Measurements from ENCODE around the gene SNED1. TPM values are rescaled to one million over a fixed set of nuclear protein-coding genes. Genes with fewer than 3 reads are reported as not detected.
A peak's percentile ranks its signal among the peaks of the same experiment; 100 is the strongest.

SNED1 gene
- polyA plus RNA-seq, 1 donor (not counting 4 experiments of a cell fraction or from before 2014, with no cell fraction given): 0.12 TPM

DNA sequence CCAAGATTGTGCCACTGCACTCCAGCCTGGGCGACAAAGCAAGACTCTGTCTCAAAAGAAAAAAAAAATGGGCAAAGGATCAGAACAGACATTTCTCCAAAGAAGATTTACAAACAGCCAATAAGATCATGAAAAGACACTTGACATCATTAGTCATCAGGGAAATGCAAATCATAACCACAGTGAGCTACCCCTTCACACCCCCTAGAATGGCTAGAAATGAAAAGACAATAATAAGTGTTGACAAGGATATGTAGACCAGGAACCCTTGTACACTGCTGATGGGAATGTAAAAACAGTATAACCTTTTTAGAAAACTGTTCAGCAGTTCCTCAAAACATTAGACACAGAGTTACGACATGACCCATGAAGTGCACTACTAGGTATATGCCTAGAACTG lies 122.0 kb downstream of the SNED1 start:
- dilution Hi-C loops (cut with MboI; ENCODE audit: extremely low pct_ligation_motif_present, low sequenced_read_pairs): no loop called here
- H2AFZ ChIP-seq (ENCODE audit: control insufficient read depth, low read length): no peak overlapping the region

DNA sequence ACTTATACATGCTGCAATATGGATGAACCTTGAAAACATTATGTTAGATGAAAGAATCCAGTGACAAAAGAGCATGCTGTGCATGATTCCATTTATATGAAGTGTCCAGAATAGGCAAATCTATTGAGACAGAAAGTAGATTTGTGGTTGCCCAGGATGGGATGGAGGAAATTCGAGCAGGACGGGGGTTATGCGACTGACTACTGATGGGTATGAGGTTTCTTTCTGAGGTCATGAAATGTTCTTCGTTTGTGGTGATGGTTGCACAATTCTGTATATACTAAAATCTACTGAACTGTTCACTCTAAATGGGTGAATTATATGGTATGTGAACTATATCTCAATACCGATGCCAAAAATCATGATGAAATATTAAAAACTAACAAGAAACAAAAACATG lies 122.6 kb downstream of the SNED1 start:
- Histone ChIP-seq H3K27me3 (ENCODE audit: control insufficient read depth, extremely low read depth, insufficient read depth, low read length) (no peaks in the 10 kb centered on the region), H3K9me1 (ENCODE audit: control insufficient read depth, extremely low read depth, insufficient read depth, low read length) (no peaks in the 10 kb centered on the region), H4K20me1 (ENCODE audit: control insufficient read depth, extremely low read depth, insufficient read depth, low read length) (no peaks in the 10 kb centered on the region), H3K4me1 (ENCODE audit: control insufficient read depth, extremely low read depth, insufficient read depth, low read length) (peaks cover 8% of the 10 kb centered on the region), H3K9ac (ENCODE audit: control insufficient read depth, extremely low read depth, insufficient read depth, low read length) (no peak overlapping the region), H3K36me3 (ENCODE audit: control insufficient read depth in 2 of 2, extremely low read depth in 1 of 2, insufficient read depth in 2 of 2, low read length in 2 of 2) (peaks cover 0 to 4% of the 10 kb centered on the region in 2 experiments), H3K27ac (ENCODE audit: control insufficient read depth, insufficient read depth, low read length) (no peak overlapping the region), H3K9me3 (ENCODE audit: control insufficient read depth, low read depth, low read length) (no peaks in the 10 kb centered on the region), H3K79me2 (ENCODE audit: control insufficient read depth, insufficient read depth, low read length) (no peaks in the 10 kb centered on the region), H2AFZ (ENCODE audit: control insufficient read depth, low read length) (no peak overlapping the region), H3K4me2 (ENCODE audit: control insufficient read depth, extremely low read depth, insufficient read depth, low read depth, low read length) (no peak overlapping the region), H3K4me3 (ENCODE audit: control insufficient read depth in 2 of 3, extremely low read depth in 1 of 3, insufficient read depth in 2 of 3, low read depth in 1 of 3, low read length in 3 of 3) (no peak overlapping the region)
- no peak for TF ChIP-seq EZH2 (IDR thresholded peaks at IDR 0.05; ENCODE audit: low read length)
- TF ChIP-seq, protein P1, sequence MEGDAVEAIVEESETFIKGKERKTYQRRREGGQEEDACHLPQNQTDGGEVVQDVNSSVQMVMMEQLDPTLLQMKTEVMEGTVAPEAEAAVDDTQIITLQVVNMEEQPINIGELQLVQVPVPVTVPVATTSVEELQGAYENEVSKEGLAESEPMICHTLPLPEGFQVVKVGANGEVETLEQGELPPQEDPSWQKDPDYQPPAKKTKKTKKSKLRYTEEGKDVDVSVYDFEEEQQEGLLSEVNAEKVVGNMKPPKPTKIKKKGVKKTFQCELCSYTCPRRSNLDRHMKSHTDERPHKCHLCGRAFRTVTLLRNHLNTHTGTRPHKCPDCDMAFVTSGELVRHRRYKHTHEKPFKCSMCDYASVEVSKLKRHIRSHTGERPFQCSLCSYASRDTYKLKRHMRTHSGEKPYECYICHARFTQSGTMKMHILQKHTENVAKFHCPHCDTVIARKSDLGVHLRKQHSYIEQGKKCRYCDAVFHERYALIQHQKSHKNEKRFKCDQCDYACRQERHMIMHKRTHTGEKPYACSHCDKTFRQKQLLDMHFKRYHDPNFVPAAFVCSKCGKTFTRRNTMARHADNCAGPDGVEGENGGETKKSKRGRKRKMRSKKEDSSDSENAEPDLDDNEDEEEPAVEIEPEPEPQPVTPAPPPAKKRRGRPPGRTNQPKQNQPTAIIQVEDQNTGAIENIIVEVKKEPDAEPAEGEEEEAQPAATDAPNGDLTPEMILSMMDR (optimal IDR thresholded peaks at IDR 0.05 in 1 of 3, IDR thresholded peaks at IDR 0.05 in 1 of 3, conservative IDR thresholded peaks at IDR 0.05 in 1 of 3; ENCODE audit: extremely low read depth in 1 of 3, insufficient read depth in 2 of 3, low read length in 3 of 3): no peak
- DNase-seq (ENCODE audit: low read depth, low spot score) (no peak), FAIRE-seq (peak; percentile 29)
- dilution Hi-C loops (cut with MboI; ENCODE audit: extremely low pct_ligation_motif_present, low sequenced_read_pairs): no loop called here

More for the DNA sequence above, 122.0 kb downstream of the SNED1 start:
- Histone ChIP-seq H3K9me1 (ENCODE audit: control insufficient read depth, extremely low read depth, insufficient read depth, low read length) (no peaks in the 10 kb centered on the region), H3K27ac (ENCODE audit: control insufficient read depth, insufficient read depth, low read length) (no peak overlapping the region), H4K20me1 (ENCODE audit: control insufficient read depth, extremely low read depth, insufficient read depth, low read length) (no peaks in the 10 kb centered on the region), H3K4me1 (ENCODE audit: control insufficient read depth, extremely low read depth, insufficient read depth, low read length) (peaks cover 8% of the 10 kb centered on the region), H3K4me3 (ENCODE audit: control insufficient read depth in 2 of 3, extremely low read depth in 1 of 3, insufficient read depth in 2 of 3, low read depth in 1 of 3, low read length in 3 of 3) (no peak overlapping the region), H3K79me2 (ENCODE audit: control insufficient read depth, insufficient read depth, low read length) (no peaks in the 10 kb centered on the region), H3K27me3 (ENCODE audit: control insufficient read depth, extremely low read depth, insufficient read depth, low read length) (no peaks in the 10 kb centered on the region), H3K36me3 (ENCODE audit: control insufficient read depth in 2 of 2, extremely low read depth in 1 of 2, insufficient read depth in 2 of 2, low read length in 2 of 2) (peaks cover 0 to 4% of the 10 kb centered on the region in 2 experiments), H3K9ac (ENCODE audit: control insufficient read depth, extremely low read depth, insufficient read depth, low read length) (no peak overlapping the region), H3K4me2 (ENCODE audit: control insufficient read depth, extremely low read depth, insufficient read depth, low read depth, low read length) (no peak overlapping the region), H3K9me3 (ENCODE audit: control insufficient read depth, low read depth, low read length) (no peaks in the 10 kb centered on the region)
- no peak for TF ChIP-seq EZH2 (IDR thresholded peaks at IDR 0.05; ENCODE audit: low read length)
- TF ChIP-seq, protein P1 (optimal IDR thresholded peaks at IDR 0.05 in 1 of 3, IDR thresholded peaks at IDR 0.05 in 1 of 3, conservative IDR thresholded peaks at IDR 0.05 in 1 of 3; ENCODE audit: extremely low read depth in 1 of 3, insufficient read depth in 2 of 3, low read length in 3 of 3): no peak
- DNase-seq (ENCODE audit: low read depth, low spot score) (no peak), FAIRE-seq (no peak)
